DOHH2 (cell line): ENCODE measurements around the gene PIK3R3.

ENCODE experiments used
- CTCF ChIP-seq: fragments of 200-600 bp; sonication (generic); IDR thresholded peaks from one replicate; pipeline ENCODE4 v1.5.1; 2014; ENCODE audit warnings: antibody characterized with exemption, mild to moderate bottlenecking, low read depth, low read length; ENCODE audit not compliant: poor library complexity, severe bottlenecking
- EZH2phosphoT487 ChIP-seq: fragments of 200-600 bp; sonication (generic); IDR thresholded peaks from 2 replicates; pipeline ENCODE4 v1.6.1; 2017; ENCODE audit warnings: borderline replicate concordance, mild to moderate bottlenecking, antibody characterized with exemption, low read length, moderate library complexity, mixed read lengths

GRCh38 chr1:46002551-46003150 is 129.8 kb downstream of the PIK3R3 start:
- TF ChIP-seq CTCF (no peak), EZH2phosphoT487 (no peak)
